H1 (cell line): Measurements from ENCODE around the gene TSPAN8. TPM values are rescaled to one million over a fixed set of nuclear protein-coding genes. Genes with fewer than 3 reads are reported as not detected.

Source experiments
- CTCF ChIA-PET: fragments of 300-600 bp; sonication (Branson Sonifier 250); formaldehyde crosslinking; loops from one replicate; lab custom pipeline; 2021; ENCODE audit not compliant: partially characterized antibody; lab: Charles Lee
- POLR2A ChIA-PET: fragments of 300-600 bp; sonication (Branson Sonifier 250); formaldehyde crosslinking; loops from one replicate; lab custom pipeline; 2021; ENCODE audit warnings: inconsistent platforms; ENCODE audit not compliant: partially characterized antibody; lab: Charles Lee
- DNase-seq, 2 experiments: peaks; one replicate each; pipeline versions ENCODE4 v3.0.0 to v3.0.0-alpha.2; 2010 to 2022; ENCODE audit warnings: low spot score in 2 of 2, low read depth in 1 of 2, mixed read lengths in 1 of 2
- FAIRE-seq: peaks from 2 replicates; lab custom pipeline; 2011; peaks lifted over from hg19 to GRCh38; lab: Jason Lieb, UNC
- H2AFZ ChIP-seq: 2 replicates; pipeline ENCODE4 v1.8.1; 2012; ENCODE audit warnings: low read length, inconsistent platforms
- H2AK5ac ChIP-seq: 2 replicates; pipeline ENCODE4 v1.6.1; 2013; ENCODE audit warnings: low read depth, low read length
- H2BK120ac ChIP-seq: replicated peaks from 2 replicates; pipeline ENCODE3; 2013; ENCODE audit warnings: low read depth, low read length, inconsistent platforms
- H2BK12ac ChIP-seq: 2 replicates; pipeline ENCODE4 v1.6.1; 2013; ENCODE audit warnings: low read depth, low read length
- H2BK15ac ChIP-seq: 2 replicates; pipeline ENCODE4 v1.6.1; 2013; ENCODE audit warnings: low read length
- H2BK20ac ChIP-seq: 2 replicates; pipeline ENCODE4 v1.6.1; 2013; ENCODE audit warnings: low read length
- H2BK5ac ChIP-seq: 2 replicates; pipeline ENCODE4 v1.6.1; 2013; ENCODE audit warnings: low read depth, low read length
- H3K14ac ChIP-seq: 2 replicates; pipeline ENCODE4 v1.6.1; 2013; ENCODE audit warnings: inconsistent platforms; ENCODE audit not compliant: insufficient read length
- H3K18ac ChIP-seq: 2 replicates; pipeline ENCODE4 v1.6.1; 2013; ENCODE audit warnings: low read length; ENCODE audit errors: extremely low read depth
- H3K23ac ChIP-seq: 2 replicates; pipeline ENCODE4 v1.6.1; 2013; ENCODE audit warnings: inconsistent platforms; ENCODE audit not compliant: insufficient read length
- H3K23me2 ChIP-seq: 2 replicates; pipeline ENCODE4 v1.6.1; 2013; ENCODE audit warnings: low read depth, low read length
- H3K27ac ChIP-seq: 2 replicates; pipeline ENCODE4 v1.6.1; 2011; ENCODE audit warnings: low read depth, low read length, inconsistent platforms
- H3K27me3 ChIP-seq, 4 experiments: replicated peaks in 1 of 4; 1 replicate in 1 of 4; 2 replicates in 3 of 4; pipeline versions ENCODE4 v1.6.1 to v1.8.1; 2011 to 2013; ENCODE audit warnings: low read length in 3 of 4, mild to moderate bottlenecking in 3 of 4, inconsistent platforms in 2 of 4, mixed read lengths in 2 of 4, moderate library complexity in 1 of 4; ENCODE audit not compliant: control insufficient read depth in 3 of 4, insufficient read depth in 3 of 4; ENCODE audit errors: extremely low read depth in 1 of 4
- H3K36me3 ChIP-seq, 4 experiments: 2 replicates each; pipeline versions ENCODE4 v1.6.1 to v1.8.1; 2011 to 2013; ENCODE audit warnings: mild to moderate bottlenecking in 4 of 4, low read length in 3 of 4, moderate library complexity in 2 of 4, control low read depth in 1 of 4, inconsistent platforms in 1 of 4; ENCODE audit not compliant: insufficient read depth in 4 of 4, control insufficient read depth in 2 of 4
- H3K4ac ChIP-seq: replicated peaks from 2 replicates; pipeline ENCODE3; 2013; ENCODE audit warnings: low read length, low read depth, mixed read lengths, inconsistent platforms; ENCODE audit not compliant: insufficient read length
- H3K4me1 ChIP-seq, 4 experiments: replicated peaks in 1 of 4; 1 replicate in 1 of 4; 2 replicates in 3 of 4; pipeline versions ENCODE4 v1.6.1 to v1.8.1; 2011 to 2013; ENCODE audit warnings: low read length in 3 of 4, inconsistent platforms in 2 of 4, mixed read lengths in 1 of 4; ENCODE audit not compliant: insufficient read depth in 4 of 4, control insufficient read depth in 3 of 4
- H3K4me2 ChIP-seq, 2 experiments: 2 replicates each; pipeline versions ENCODE4 v1.6.1 to v1.8.1; 2011 to 2013; ENCODE audit warnings: low read depth in 2 of 2, low read length in 2 of 2, control low read depth in 1 of 2, inconsistent platforms in 1 of 2, mild to moderate bottlenecking in 1 of 2; ENCODE audit not compliant: insufficient read depth in 1 of 2
- H3K4me3 ChIP-seq, 4 experiments: fragments of 200-600, 300-600 bp in 1 of 4; sonication (generic), shearing (Covaris generic), sonication (Bioruptor Twin) in 1 of 4; 2 replicates each; pipeline versions ENCODE4 v1.5.1 to v1.8.1; 2011 to 2016; ENCODE audit warnings: low read length in 4 of 4, low read depth in 3 of 4, control low read depth in 2 of 4, inconsistent platforms in 2 of 4, mild to moderate bottlenecking in 2 of 4, mixed read lengths in 1 of 4, moderate library complexity in 1 of 4; ENCODE audit not compliant: insufficient read depth in 2 of 4; ENCODE audit errors: extremely low read depth in 1 of 4
- H3K56ac ChIP-seq: replicated peaks from 2 replicates; pipeline ENCODE3; 2013; ENCODE audit warnings: low read depth, mild to moderate bottlenecking, mixed read lengths, low read length, inconsistent platforms; ENCODE audit not compliant: insufficient read length
- H3K79me1 ChIP-seq: 2 replicates; pipeline ENCODE4 v1.6.1; 2013; ENCODE audit warnings: low read depth, low read length, control low read depth
- H3K79me2 ChIP-seq, 2 experiments: 2 replicates each; pipeline versions ENCODE4 v1.6.1 to v1.8.1; 2012 to 2013; ENCODE audit warnings: low read length in 2 of 2, mild to moderate bottlenecking in 2 of 2, inconsistent platforms in 1 of 2; ENCODE audit not compliant: insufficient read depth in 2 of 2, control insufficient read depth in 1 of 2
- H3K9ac ChIP-seq, 4 experiments: replicated peaks in 1 of 4; 1 replicate in 1 of 4; 2 replicates in 3 of 4; pipeline versions ENCODE4 v1.6.1 to v1.8.1; 2011 to 2013; ENCODE audit warnings: low read depth in 3 of 4, low read length in 3 of 4, control low read depth in 2 of 4, mild to moderate bottlenecking in 2 of 4, moderate library complexity in 2 of 4, inconsistent platforms in 1 of 4; ENCODE audit errors: extremely low read depth in 1 of 4
- H3K9me3 ChIP-seq, 2 experiments: 2 replicates each; pipeline versions ENCODE4 v1.6.1 to v1.8.1; 2012 to 2013; ENCODE audit warnings: mild to moderate bottlenecking in 2 of 2, moderate library complexity in 2 of 2, control low read depth in 1 of 2, inconsistent platforms in 1 of 2, low read depth in 1 of 2, low read length in 1 of 2, mixed read lengths in 1 of 2; ENCODE audit not compliant: insufficient read depth in 2 of 2
- H4K20me1 ChIP-seq, 2 experiments: replicated peaks in 1 of 2; 2 replicates each; pipeline versions ENCODE3 to v1.8.1; 2011 to 2013; ENCODE audit warnings: inconsistent platforms in 2 of 2, low read length in 2 of 2, mild to moderate bottlenecking in 1 of 2; ENCODE audit not compliant: insufficient read depth in 2 of 2, control insufficient read depth in 1 of 2
- H4K5ac ChIP-seq: 2 replicates; pipeline ENCODE4 v1.6.1; 2013; ENCODE audit warnings: low read length, low read depth, mixed read lengths, inconsistent platforms; ENCODE audit not compliant: insufficient read length
- H4K8ac ChIP-seq: 2 replicates; pipeline ENCODE4 v1.8.0; 2013; ENCODE audit warnings: mild to moderate bottlenecking, moderate library complexity, low read length, inconsistent platforms; ENCODE audit not compliant: insufficient read depth; ENCODE audit errors: extremely low read depth
- H4K91ac ChIP-seq: replicated peaks from 2 replicates; pipeline ENCODE3; 2013; ENCODE audit warnings: low read length, mixed read lengths, inconsistent platforms; ENCODE audit not compliant: insufficient read length
- ASH2L ChIP-seq: fragments of 200-600, 300-600 bp; sonication (generic); IDR thresholded peaks from one replicate; pipeline ENCODE4 v1.7.1; 2017; ENCODE audit warnings: low read length
- ATF2 ChIP-seq: IDR thresholded peaks from 2 replicates; pipeline ENCODE4 v1.6.1; 2012; ENCODE audit warnings: low read length, inconsistent platforms
- CEBPB ChIP-seq: IDR thresholded peaks from 2 replicates; pipeline ENCODE4 v1.6.1; 2012; ENCODE audit warnings: low read depth, low read length
- CREB1 ChIP-seq: IDR thresholded peaks from 2 replicates; pipeline ENCODE4 v1.6.1; 2012; ENCODE audit warnings: inconsistent platforms
- CTBP2 ChIP-seq: IDR thresholded peaks from 2 replicates; pipeline ENCODE4 v1.7.0; 2011; ENCODE audit warnings: borderline replicate concordance, mild to moderate bottlenecking, moderate library complexity, mixed read lengths, low read length; ENCODE audit not compliant: insufficient read depth, insufficient read length
- NANOG ChIP-seq: IDR thresholded peaks from 2 replicates; pipeline ENCODE4 v1.6.1; 2011; ENCODE audit warnings: low read length, low read depth, mild to moderate bottlenecking, inconsistent platforms; ENCODE audit not compliant: insufficient read depth, poor library complexity, severe bottlenecking
- PHF8 ChIP-seq: fragments of 200-600 bp; sonication (generic); conservative IDR thresholded peaks from 2 replicates; pipeline ENCODE4 v1.7.1; 2012; ENCODE audit warnings: low read depth, mild to moderate bottlenecking, inconsistent platforms, low read length, moderate library complexity
- RAD21 ChIP-seq, 2 experiments: IDR thresholded peaks in 1 of 2; conservative IDR thresholded peaks in 1 of 2; 2 replicates each; pipeline ENCODE4 v1.6.1; 2011; ENCODE audit warnings: low read depth in 2 of 2, low read length in 2 of 2, improper control_type of control experiment in 1 of 2, inconsistent platforms in 1 of 2, mild to moderate bottlenecking in 1 of 2, moderate library complexity in 1 of 2
- TAF7 ChIP-seq: optimal IDR thresholded peaks from 2 replicates; pipeline ENCODE3; 2011; ENCODE audit warnings: low read depth, mild to moderate bottlenecking, inconsistent platforms, low read length, moderate library complexity, borderline replicate concordance
- TEAD4 ChIP-seq: IDR thresholded peaks from 2 replicates; pipeline ENCODE4 v1.6.1; 2012; ENCODE audit warnings: low read depth, low read length, inconsistent platforms, mixed read lengths
- WGBS, 2 experiments: shearing (Covaris generic) in 1 of 2; methylation state at CpG; one replicate each; pipeline versions ENCODE4 v1.1.6 to v1.1.7; 2013 to 2015; ENCODE audit warnings: low lambda C conversion rate in 2 of 2, mixed read lengths in 2 of 2, inconsistent platforms in 1 of 2, low coverage in 1 of 2, missing lambda C conversion rate in 1 of 2; ENCODE audit not compliant: insufficient replicate concordance in 2 of 2, insufficient coverage in 1 of 2, insufficient read length in 1 of 2; ENCODE audit errors: extremely low coverage in 1 of 2, missing lambda C conversion rate in 1 of 2; 5-methylcytosine and 5-hydroxymethylcytosine counted together
- polyA plus RNA-seq, 7 experiments: library from polyadenylated mRNA; depleted of rRNA in 3 of 7; stranded (reverse) in 5 of 7; unstranded in 2 of 7; fragments of >200 nt in 5 of 7; fragments of 200-250 nt in 2 of 7; gene quantifications; 1 replicate in 5 of 7; 2 replicates in 1 of 7; 4 replicates in 1 of 7; pipeline versions ENCODE4 v1.2.1 to v1.2.3, GENCODE V29; 2011 to 2013; ENCODE audit warnings: missing spikeins in 2 of 7, mixed read lengths in 2 of 7
- total RNA-seq: library from RNA; stranded (reverse); fragmentation: NEBNext Ultra II Directional; extraction: Animal tissue kit (Norgen Biotek cat#: 25700); gene quantifications from 2 replicates; pipeline ENCODE4 v1.2.1, GENCODE V29; 2021
- TF ChIP-seq, protein P1 (sequence below): IDR thresholded peaks from 2 replicates; pipeline ENCODE4 v1.6.1; 2011; ENCODE audit warnings: low read depth, mild to moderate bottlenecking, low read length; ENCODE audit not compliant: insufficient read depth
- TF ChIP-seq, protein P2 (sequence below): IDR thresholded peaks from 2 replicates; pipeline ENCODE4 v1.6.1; 2012; ENCODE audit warnings: inconsistent platforms

TSPAN8 gene
- total and polyA plus RNA-seq, 2 of the 8 experiments (the other 6 are each of a cell fraction or from before 2014, with no cell fraction given): not detected

GRCh38 chr12:71174146-71174545 is 16.3 kb upstream of the TSPAN8 start:
- H3K23me2 ChIP-seq: no peaks in the 10 kb centered on the region
- H4K5ac ChIP-seq: no peak overlapping the region
- ChIA-PET CTCF (no interaction called here), POLR2A (no interaction called here)
- FAIRE-seq (peak; percentile 32), DNase-seq (no peak)
- no peaks in the 10 kb centered on the region for H4K20me1 ChIP-seq
- H3K4me3 ChIP-seq: no peak overlapping the region
- no peak overlapping the region for H2BK120ac ChIP-seq
- H3K56ac ChIP-seq: no peak overlapping the region
- H3K9me3 ChIP-seq: no peaks in the 10 kb centered on the region
- H4K8ac ChIP-seq: no peak overlapping the region
- no peak overlapping the region for H4K91ac ChIP-seq
- H2BK12ac ChIP-seq: no peak overlapping the region
- no peaks in the 10 kb centered on the region for H3K79me2 ChIP-seq
- 84% methylated on average over 1 of the region's 1 CpG; no CpG with 5 or more reads in 1 of the 2 experiments for WGBS, 2 experiments
- H3K36me3 ChIP-seq: no peaks in the 10 kb centered on the region
- H2BK15ac ChIP-seq: no peak overlapping the region
- H3K4ac ChIP-seq: no peak overlapping the region
- H3K18ac ChIP-seq: no peak overlapping the region
- H3K4me2 ChIP-seq: no peak overlapping the region
- H3K14ac ChIP-seq: no peak overlapping the region
- H2AK5ac ChIP-seq: no peak overlapping the region
- no peak overlapping the region for H3K27ac ChIP-seq
- no peaks in the 10 kb centered on the region for H3K4me1 ChIP-seq
- no peak overlapping the region for H3K9ac ChIP-seq
- no peaks in the 10 kb centered on the region for H3K27me3 ChIP-seq
- H2BK5ac ChIP-seq: no peak overlapping the region
- H2AFZ ChIP-seq: 0 out of 2 replicates have a peak overlapping the region, but pooled peaks have one; percentile 42
- H2BK20ac ChIP-seq: no peak overlapping the region
- no peaks in the 10 kb centered on the region for H3K79me1 ChIP-seq
- no peak overlapping the region for H3K23ac ChIP-seq
- TF ChIP-seq PHF8: no peak
- TF ChIP-seq, protein P1, sequence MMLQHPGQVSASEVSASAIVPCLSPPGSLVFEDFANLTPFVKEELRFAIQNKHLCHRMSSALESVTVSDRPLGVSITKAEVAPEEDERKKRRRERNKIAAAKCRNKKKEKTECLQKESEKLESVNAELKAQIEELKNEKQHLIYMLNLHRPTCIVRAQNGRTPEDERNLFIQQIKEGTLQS: no peak
- no peak for TF ChIP-seq TEAD4
- no peak for TF ChIP-seq CREB1
- TF ChIP-seq ATF2: no peak
- TF ChIP-seq TAF7: no peak
- no peak for TF ChIP-seq CEBPB
- TF ChIP-seq NANOG: no peak
- no peak for TF ChIP-seq CTBP2
- TF ChIP-seq, protein P2, sequence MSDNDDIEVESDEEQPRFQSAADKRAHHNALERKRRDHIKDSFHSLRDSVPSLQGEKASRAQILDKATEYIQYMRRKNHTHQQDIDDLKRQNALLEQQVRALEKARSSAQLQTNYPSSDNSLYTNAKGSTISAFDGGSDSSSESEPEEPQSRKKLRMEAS: no peak
- no peak for TF ChIP-seq ASH2L
- TF ChIP-seq RAD21 (IDR thresholded peaks at IDR 0.05 in 1 of 2, conservative IDR thresholded peaks at IDR 0.05 in 1 of 2; ENCODE audit: low read depth in 2 of 2, low read length in 2 of 2): no peak
